ENCODE measurements around the gene FAM168A.
A peak's percentile ranks its signal among the peaks of the same experiment; 100 is the strongest.

FAM168A gene

DNA sequence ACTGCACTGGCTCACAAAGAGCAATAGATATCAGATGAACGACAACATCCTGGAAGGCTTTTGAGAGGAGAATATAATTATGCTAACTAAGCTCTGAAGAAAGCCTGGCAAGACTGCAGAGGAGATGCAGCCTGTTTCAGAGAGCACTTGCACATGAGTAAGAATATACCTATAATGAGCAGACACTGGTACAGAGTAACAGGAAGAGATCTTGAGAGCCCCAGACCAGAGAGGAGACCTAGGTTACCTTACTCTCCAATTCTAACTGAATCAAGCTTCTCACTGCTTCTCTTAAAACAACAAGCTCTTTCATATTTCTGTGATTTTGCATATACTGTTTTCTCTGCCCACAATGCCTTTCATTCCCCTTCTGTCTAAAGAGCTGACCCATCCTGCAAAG is 66.5 kb downstream of the FAM168A start:
- Histone ChIP-seq H3K27ac (ENCODE audit: low read length) (no peak overlapping the region), H4K20me1 (ENCODE audit: insufficient read depth, low read length) (0 out of 2 replicates have a peak, but pooled peaks cover 5% of the 10 kb centered on the region), H3K4me3 (ENCODE audit: low read length) (no peak overlapping the region), H3K79me2 (ENCODE audit: low read length) (no peaks in the 10 kb centered on the region), H3K4me2 (ENCODE audit: low read length) (no peak overlapping the region), H3K9me3 (ENCODE audit: insufficient read depth, low read length) (no peaks in the 10 kb centered on the region), H3K27me3 (ENCODE audit: low read depth, low read length) (no peaks in the 10 kb centered on the region), H3K4me1 (ENCODE audit: low read length) (no peaks in the 10 kb centered on the region), H3K36me3 (replicated peaks; ENCODE audit: low read depth, low read length) (no peaks in the 10 kb centered on the region), H3K9ac (ENCODE audit: low read length) (no peak overlapping the region), H2AFZ (ENCODE audit: low read depth, low read length) (no peak overlapping the region)
- no peak for TF ChIP-seq EZH2phosphoT487 (IDR thresholded peaks at IDR 0.05; ENCODE audit: low read depth)
- TF ChIP-seq, protein P1, sequence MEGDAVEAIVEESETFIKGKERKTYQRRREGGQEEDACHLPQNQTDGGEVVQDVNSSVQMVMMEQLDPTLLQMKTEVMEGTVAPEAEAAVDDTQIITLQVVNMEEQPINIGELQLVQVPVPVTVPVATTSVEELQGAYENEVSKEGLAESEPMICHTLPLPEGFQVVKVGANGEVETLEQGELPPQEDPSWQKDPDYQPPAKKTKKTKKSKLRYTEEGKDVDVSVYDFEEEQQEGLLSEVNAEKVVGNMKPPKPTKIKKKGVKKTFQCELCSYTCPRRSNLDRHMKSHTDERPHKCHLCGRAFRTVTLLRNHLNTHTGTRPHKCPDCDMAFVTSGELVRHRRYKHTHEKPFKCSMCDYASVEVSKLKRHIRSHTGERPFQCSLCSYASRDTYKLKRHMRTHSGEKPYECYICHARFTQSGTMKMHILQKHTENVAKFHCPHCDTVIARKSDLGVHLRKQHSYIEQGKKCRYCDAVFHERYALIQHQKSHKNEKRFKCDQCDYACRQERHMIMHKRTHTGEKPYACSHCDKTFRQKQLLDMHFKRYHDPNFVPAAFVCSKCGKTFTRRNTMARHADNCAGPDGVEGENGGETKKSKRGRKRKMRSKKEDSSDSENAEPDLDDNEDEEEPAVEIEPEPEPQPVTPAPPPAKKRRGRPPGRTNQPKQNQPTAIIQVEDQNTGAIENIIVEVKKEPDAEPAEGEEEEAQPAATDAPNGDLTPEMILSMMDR (IDR thresholded peaks at IDR 0.05; ENCODE audit: low read depth, low read length) = no peak

DNA sequence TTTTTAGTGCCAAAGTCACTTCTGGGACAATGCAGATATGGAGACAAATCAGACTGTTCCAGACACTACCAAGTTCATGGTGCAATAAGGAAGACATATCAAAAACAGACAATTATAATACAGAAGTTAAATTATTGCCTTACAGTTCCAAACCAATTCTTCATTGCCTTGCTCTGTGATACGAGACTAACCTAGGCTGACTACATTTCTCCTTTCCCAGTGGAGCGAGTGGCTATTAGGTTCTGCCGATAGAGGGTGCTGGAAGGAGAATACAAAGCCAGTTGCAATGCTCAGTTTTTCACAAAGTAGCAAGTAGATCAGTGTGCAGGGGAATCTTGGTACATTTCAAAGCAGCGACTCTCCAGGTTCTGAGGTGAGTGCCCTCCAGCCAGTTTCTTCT is 67.8 kb downstream of the FAM168A start:
- no peak overlapping the region for H3K9ac ChIP-seq (ENCODE audit: low read length)
- TF ChIP-seq, protein P1 (IDR thresholded peaks at IDR 0.05; ENCODE audit: low read depth, low read length) = peak; percentile 56
- TF ChIP-seq EZH2phosphoT487 (IDR thresholded peaks at IDR 0.05; ENCODE audit: low read depth) = no peak
- H2AFZ ChIP-seq (ENCODE audit: low read depth, low read length) = no peak overlapping the region
- H3K9me3 ChIP-seq (ENCODE audit: insufficient read depth, low read length) = no peaks in the 10 kb centered on the region
- no peaks in the 10 kb centered on the region for H3K4me1 ChIP-seq (ENCODE audit: low read length)
- no peak overlapping the region for H3K27ac ChIP-seq (ENCODE audit: low read length)
- no peak overlapping the region for H3K4me2 ChIP-seq (ENCODE audit: low read length)
- no peak overlapping the region for H3K4me3 ChIP-seq (ENCODE audit: low read length)
- no peaks in the 10 kb centered on the region for H3K79me2 ChIP-seq (ENCODE audit: low read length)
- H4K20me1 ChIP-seq (ENCODE audit: insufficient read depth, low read length) = 0 out of 2 replicates have a peak, but pooled peaks cover 5% of the 10 kb centered on the region
- no peaks in the 10 kb centered on the region for H3K36me3 ChIP-seq (replicated peaks; ENCODE audit: low read depth, low read length)
- no peaks in the 10 kb centered on the region for H3K27me3 ChIP-seq (ENCODE audit: low read depth, low read length)

DNA sequence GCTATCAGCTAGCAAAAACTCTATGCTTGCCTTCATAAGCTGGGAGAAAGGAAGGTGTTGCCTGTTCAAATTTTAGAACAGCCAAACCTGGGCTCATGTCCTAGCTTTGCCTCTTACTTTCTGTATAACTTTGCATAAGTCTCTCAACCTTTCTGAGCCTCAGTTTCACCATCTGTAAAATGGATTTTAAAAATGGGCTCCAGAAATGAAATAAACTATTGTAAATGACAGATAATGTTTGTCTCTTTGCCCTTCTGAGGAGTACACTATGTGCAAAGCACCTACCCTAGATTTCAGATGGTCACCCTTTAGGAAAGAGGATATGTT is 68.7 kb downstream of the FAM168A start:
- no peak for TF ChIP-seq EZH2phosphoT487 (IDR thresholded peaks at IDR 0.05; ENCODE audit: low read depth)
- TF ChIP-seq, protein P1 (IDR thresholded peaks at IDR 0.05; ENCODE audit: low read depth, low read length) = no peak
- Histone ChIP-seq H4K20me1 (ENCODE audit: insufficient read depth, low read length) (0 out of 2 replicates have a peak, but pooled peaks cover 5% of the 10 kb centered on the region), H3K79me2 (ENCODE audit: low read length) (no peaks in the 10 kb centered on the region), H3K4me3 (ENCODE audit: low read length) (no peak overlapping the region), H3K4me2 (ENCODE audit: low read length) (no peak overlapping the region), H2AFZ (ENCODE audit: low read depth, low read length) (no peak overlapping the region), H3K36me3 (replicated peaks; ENCODE audit: low read depth, low read length) (no peaks in the 10 kb centered on the region), H3K9me3 (ENCODE audit: insufficient read depth, low read length) (no peaks in the 10 kb centered on the region), H3K27me3 (ENCODE audit: low read depth, low read length) (no peaks in the 10 kb centered on the region), H3K27ac (ENCODE audit: low read length) (no peak overlapping the region), H3K4me1 (ENCODE audit: low read length) (no peaks in the 10 kb centered on the region), H3K9ac (ENCODE audit: low read length) (no peak overlapping the region)

DNA sequence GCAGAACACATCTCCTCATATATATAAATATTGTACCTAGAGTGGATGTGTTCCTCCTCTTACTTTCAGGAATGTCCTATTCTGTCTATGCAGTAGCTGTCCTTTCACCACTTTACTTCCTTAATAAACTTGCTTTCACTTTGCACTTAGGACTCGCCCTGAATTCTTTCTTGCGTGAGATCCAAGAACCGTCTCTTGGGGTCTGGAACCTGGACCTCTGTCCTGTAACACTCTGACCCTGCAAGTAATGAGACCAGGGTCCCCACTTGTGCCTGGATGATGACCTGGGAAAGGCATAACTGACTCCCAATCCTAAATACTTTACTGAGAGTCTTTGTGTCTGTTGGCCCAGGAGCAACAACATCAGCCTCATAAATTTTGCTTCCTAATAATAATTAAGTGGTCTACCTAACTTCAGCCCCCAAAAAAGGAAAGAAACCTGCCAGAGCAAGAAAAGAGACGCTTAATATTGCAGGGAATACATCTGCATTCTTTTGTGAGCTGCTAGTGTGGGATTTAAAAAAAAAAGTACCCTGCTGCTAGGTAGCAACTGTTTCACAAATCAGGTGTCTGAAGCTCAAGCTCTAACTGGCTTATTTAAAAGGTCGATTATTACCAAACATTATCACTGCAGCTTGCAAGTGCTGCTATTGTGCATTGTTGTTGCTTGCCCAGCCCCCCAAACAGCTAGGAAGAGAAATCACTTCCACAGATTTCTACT is 69.3 kb downstream of the FAM168A start:
- Histone ChIP-seq H3K4me1 (ENCODE audit: low read length) (no peaks in the 10 kb centered on the region), H4K20me1 (ENCODE audit: insufficient read depth, low read length) (0 out of 2 replicates have a peak, but pooled peaks cover 5% of the 10 kb centered on the region), H3K4me3 (ENCODE audit: low read length) (no peak overlapping the region), H2AFZ (ENCODE audit: low read depth, low read length) (no peak overlapping the region), H3K27ac (ENCODE audit: low read length) (no peak overlapping the region), H3K9ac (ENCODE audit: low read length) (no peak overlapping the region), H3K4me2 (ENCODE audit: low read length) (peak overlapping the region; percentile 42), H3K79me2 (ENCODE audit: low read length) (no peaks in the 10 kb centered on the region), H3K9me3 (ENCODE audit: insufficient read depth, low read length) (no peaks in the 10 kb centered on the region), H3K36me3 (replicated peaks; ENCODE audit: low read depth, low read length) (no peaks in the 10 kb centered on the region), H3K27me3 (ENCODE audit: low read depth, low read length) (no peaks in the 10 kb centered on the region)
- no peak for TF ChIP-seq EZH2phosphoT487 (IDR thresholded peaks at IDR 0.05; ENCODE audit: low read depth)
- TF ChIP-seq, protein P1 (IDR thresholded peaks at IDR 0.05; ENCODE audit: low read depth, low read length) = no peak

Measured in OCI-LY3 (cell line).